HepG2 (cell line): ENCODE measurements around the gene APEX1. TPM values are rescaled to one million over a fixed set of nuclear protein-coding genes. Genes with fewer than 3 reads are reported as not detected.
A peak's percentile ranks its signal among the peaks of the same experiment; 100 is the strongest.

Source experiments
- ATAC-seq: fragments of 200-7000 bp; cut with Tn5 transposase; 3 replicates; pipeline ENCODE4 v1.9.1; 2020; ENCODE audit warnings: mild to moderate bottlenecking, moderate library complexity
- BruUV-seq: library from RNA; stranded (reverse); fragments of 400-500 nt; replicated peaks from 2 replicates; lab custom pipeline; 2021; lab: Mats Ljungman, UMichigan
- CTCF ChIA-PET: fragments of 300-600 bp; formaldehyde crosslinking; extraction: SDS; loops from one replicate; lab custom pipeline; 2021; ENCODE audit warnings: low total read pairs, inconsistent platforms, low intra/inter-chr PET ratio; lab: Yijun Ruan, JAX
- POLR2A ChIA-PET: fragments of 350-600 bp; sonication (Branson Sonifier 250); formaldehyde crosslinking; loops from one replicate; lab custom pipeline; 2020; ENCODE audit warnings: antibody characterized with exemption, inconsistent platforms; lab: Yijun Ruan, JAX
- DNase-seq: peaks from one replicate; pipeline ENCODE4 v3.0.0-alpha.2; 2015; ENCODE audit warnings: low spot score
- FAIRE-seq: peaks from 3 replicates; lab custom pipeline; 2011; peaks lifted over from hg19 to GRCh38; lab: Jason Lieb, UNC
- H2AFZ ChIP-seq: one replicate; pipeline ENCODE4 v1.6.1; 2011; ENCODE audit warnings: low read length, inconsistent platforms
- H3K27ac ChIP-seq: fragments of 300-600 bp; 3 replicates; pipeline ENCODE4 v1.8.0; 2011; ENCODE audit warnings: mixed run types, mild to moderate bottlenecking, mixed read lengths, low read length, inconsistent platforms; ENCODE audit not compliant: insufficient read depth; ENCODE audit errors: extremely low read length
- H3K27me3 ChIP-seq, 2 experiments: fragments of 200-600 bp in 1 of 2; 2 replicates in 1 of 2; 3 replicates in 1 of 2; pipeline versions ENCODE4 v1.6.0 to v1.8.0; 2011; ENCODE audit warnings: low read length in 2 of 2, mild to moderate bottlenecking in 2 of 2, moderate library complexity in 2 of 2, inconsistent platforms in 1 of 2; ENCODE audit not compliant: insufficient read depth in 2 of 2, control insufficient read depth in 1 of 2
- H3K36me3 ChIP-seq, 2 experiments: fragments of 200-600 bp in 1 of 2; replicated peaks in 1 of 2; 2 replicates in 1 of 2; 3 replicates in 1 of 2; pipeline versions ENCODE4 v1.5.1 to v1.8.0; 2011; ENCODE audit warnings: low read length in 2 of 2, inconsistent platforms in 1 of 2; ENCODE audit not compliant: insufficient read depth in 2 of 2, control insufficient read depth in 1 of 2
- H3K4me1 ChIP-seq: 2 replicates; pipeline ENCODE4 v1.5.1; 2012; ENCODE audit warnings: low read length, inconsistent platforms; ENCODE audit not compliant: insufficient read depth
- H3K4me2 ChIP-seq: 2 replicates; pipeline ENCODE4 v1.6.0; 2011; ENCODE audit warnings: low read depth, low read length, inconsistent platforms
- H3K4me3 ChIP-seq, 3 experiments: fragments of 200-600 bp in 1 of 3; sonication (generic), shearing (Covaris generic) in 1 of 3; replicated peaks in 1 of 3; 2 replicates each; pipeline ENCODE4 v1.5.1; 2011 to 2016; ENCODE audit warnings: low read length in 3 of 3, inconsistent platforms in 2 of 3, low read depth in 2 of 3, mild to moderate bottlenecking in 2 of 3, control low read depth in 1 of 3, mixed read lengths in 1 of 3; ENCODE audit not compliant: insufficient read depth in 1 of 3
- H3K79me2 ChIP-seq: one replicate; pipeline ENCODE4 v1.6.1; 2011; ENCODE audit warnings: low read length, inconsistent platforms; ENCODE audit not compliant: insufficient read depth
- H3K9ac ChIP-seq: 2 replicates; pipeline ENCODE4 v1.6.0; 2011; ENCODE audit warnings: mild to moderate bottlenecking, low read depth, low read length, inconsistent platforms; ENCODE audit not compliant: insufficient read depth
- H3K9me3 ChIP-seq: 2 replicates; pipeline ENCODE4 v1.5.1; 2012; ENCODE audit warnings: mild to moderate bottlenecking, low read length
- H4K20me1 ChIP-seq: 2 replicates; pipeline ENCODE4 v1.6.0; 2011; ENCODE audit warnings: inconsistent platforms, mild to moderate bottlenecking, low read length, moderate library complexity; ENCODE audit not compliant: insufficient read depth
- ARID5B ChIP-seq: IDR thresholded peaks from 2 replicates; pipeline ENCODE4 v1.4.0; 2020; ENCODE audit warnings: mild to moderate bottlenecking, missing genetic modification reagents
- CERS6 ChIP-seq: sonication (generic); formaldehyde crosslinking; IDR thresholded peaks from 2 replicates; pipeline ENCODE4 v1.5.0; 2020; ENCODE audit warnings: missing genetic modification reagents
- EP300 ChIP-seq, 3 experiments: sonication (generic) in 1 of 3; formaldehyde crosslinking in 1 of 3; IDR thresholded peaks; 2 replicates each; pipeline versions ENCODE4 v1.5.1 to v1.6.1; 2011 to 2020; ENCODE audit warnings: low read depth in 2 of 3, low read length in 2 of 3, borderline replicate concordance in 1 of 3, improper control_type of control experiment in 1 of 3, mild to moderate bottlenecking in 1 of 3, missing genetic modification reagents in 1 of 3, moderate library complexity in 1 of 3
- RNF219 ChIP-seq: sonication (generic); formaldehyde crosslinking; IDR thresholded peaks from 2 replicates; pipeline ENCODE4 v1.5.0; 2020; ENCODE audit warnings: mild to moderate bottlenecking, missing genetic modification reagents
- ZFP41 ChIP-seq: sonication (generic); formaldehyde crosslinking; IDR thresholded peaks from 2 replicates; pipeline ENCODE4 v1.4.0; 2020; ENCODE audit warnings: mild to moderate bottlenecking, missing genetic modification reagents, borderline replicate concordance
- ZNF512 ChIP-seq: sonication (generic); formaldehyde crosslinking; IDR thresholded peaks from 2 replicates; pipeline ENCODE4 v1.4.0; 2020; ENCODE audit warnings: mild to moderate bottlenecking, missing genetic modification reagents
- ZNF614 ChIP-seq: IDR thresholded peaks from 2 replicates; pipeline ENCODE4 v1.6.1; 2018; ENCODE audit warnings: missing biosample characterization, missing genetic modification reagents, inconsistent platforms, borderline replicate concordance
- ZXDC ChIP-seq: sonication (generic); formaldehyde crosslinking; IDR thresholded peaks from 2 replicates; pipeline ENCODE4 v1.5.0; 2020; ENCODE audit warnings: mild to moderate bottlenecking, missing genetic modification reagents
- WGBS: methylation state at CpG from one replicate; pipeline ENCODE4 v1.1.6; 2017; ENCODE audit warnings: low lambda C conversion rate; 5-methylcytosine and 5-hydroxymethylcytosine counted together
- in situ Hi-C: cut with HindIII; loops from 2 replicates; pipeline ENCODE4 v1.10.0; 2017; ENCODE audit warnings: low pct_unique_long_range_greater_than_20kb; ENCODE audit not compliant: extremely low pct_ligation_motif_present
- intact Hi-C: fragments of 100-400 bp; cut with micrococcal nuclease; formaldehyde crosslinking; loops from one replicate; pipeline ENCODE4 v1.10.0; 2022; ENCODE audit not compliant: unreplicated experiment
- polyA plus RNA-seq, 8 experiments: library from polyadenylated mRNA; depleted of rRNA in 3 of 8; stranded (reverse) in 7 of 8; unstranded in 1 of 8; fragments of >200 nt; fragmentation: Illumina TruSeq in 4 of 8; extraction: Trizol in 4 of 8; gene quantifications; 2 replicates each; pipeline versions ENCODE4 v1.2.1 to v1.2.3, GENCODE V29; 2011 to 2016; ENCODE audit warnings: low read depth in 4 of 8, missing spikeins in 1 of 8, mixed read lengths in 1 of 8; ENCODE audit not compliant: insufficient read depth in 1 of 8
- total RNA-seq, 5 experiments: library from RNA; depleted of rRNA; stranded (reverse); fragments of >200 nt; fragmentation: Illumina TruSeq; extraction: Trizol; gene quantifications; 2 replicates each; pipeline ENCODE4 v1.2.3, GENCODE V29; 2016; ENCODE audit warnings: low read depth in 1 of 5

The APEX1 gene
- total and polyA plus RNA-seq, 2 of the 13 experiments (the other 11 are each of a cell fraction or from before 2014, with no cell fraction given), result 171 to 405 TPM

GRCh38 chr14:20429801-20430669 is 25.0 kb upstream of the APEX1 start:
- ChIA-PET CTCF (no interaction called here), POLR2A (interaction anchor here (0.7 to 4.0 kb wide), 8 partner anchors 12 to 86 kb away, joined by 3 to 37 read pairs (median 4); partner anchors contain the start of genes APEX1, OSGEP, PARP2 and PIP4P1)
- 39% methylated on average over 14 of the region's 30 CpGs for WGBS
- Histone ChIP-seq H3K36me3 (no peaks in the 10 kb centered on the region), H3K9ac (no peak overlapping the region), H2AFZ (no peak overlapping the region), H3K4me1 (peaks cover 52% of the 10 kb centered on the region), H3K79me2 (no peaks in the 10 kb centered on the region), H3K9me3 (no peaks in the 10 kb centered on the region), H4K20me1 (no peaks in the 10 kb centered on the region), H3K27ac (no peak overlapping the region), H3K4me2 (peak overlapping the region; percentile 25), H3K27me3 (no peaks in the 10 kb centered on the region; a peak in 1 of 5 replicates), H3K4me3 (no peak overlapping the region)
- DNase-seq, result peak; percentile 30
- intact Hi-C loops, result no loop called here
- peak; percentile 65 for ATAC-seq
- no TSS peak for BruUV-seq
- FAIRE-seq, result peak; percentile 56
- in situ Hi-C loops, result no loop called here
- TF ChIP-seq ZNF614 (CRISPR knock-in tag) (peak; percentile 71; the same call in 1 of the 2 replicates), EP300 (IDR thresholded peaks at IDR 0.05; ENCODE audit: low read depth in 2 of 2, low read length in 2 of 2) (peak in 1 of 2 experiments; percentile 8; a peak in 1 of 4 replicates), EP300 (CRISPR knock-in tag; IDR thresholded peaks at IDR 0.05; ENCODE audit: borderline replicate concordance) (no peak), ZXDC (CRISPR knock-in tag) (no peak), ZFP41 (CRISPR knock-in tag) (0 out of 2 replicates have a peak, but pooled peaks have one; percentile 23), ZNF512 (CRISPR knock-in tag) (no peak), ARID5B (peak; percentile 72), CERS6 (no peak), RNF219 (0 out of 2 replicates have a peak, but pooled peaks have one; percentile 36)
